ENCODE results near the gene PLPP7.
"Not testable (repeated sequence)": the region's sequence is repeated elsewhere in the genome, so short reads cannot be mapped to it uniquely, and the experiment has no call there.

PLPP7 gene

GRCh38 chr9:131263701-131264100, 25.8 kb upstream of the PLPP7 start:
- peak overlapping the region; percentile 9 to 19 for H3K4me3 ChIP-seq (ENCODE audit: low read depth in 1 of 2, low read length in 1 of 2)
- H3K9me3 ChIP-seq: no peaks in the 10 kb centered on the region
- peaks cover 30% of the 10 kb centered on the region for H3K36me3 ChIP-seq
- H3K27me3 ChIP-seq: no peaks in the 10 kb centered on the region
- peaks cover 66% of the 10 kb centered on the region in 2 experiments for H3K4me1 ChIP-seq (ENCODE audit: control insufficient read depth in 1 of 2, insufficient read depth in 1 of 2, low read depth in 1 of 2, low read length in 1 of 2)
- TF ChIP-seq CTCF (IDR thresholded peaks at IDR 0.05): no peak
- peak overlapping the region; percentile 89 for H3K27ac ChIP-seq

GRCh38 chr9:131264231-131264630, 25.3 kb upstream of the PLPP7 start:
- H3K27me3 ChIP-seq: no peaks in the 10 kb centered on the region

GRCh38 chr9:131266266-131267229, 23.0 kb upstream of the PLPP7 start:
- H3K36me3 ChIP-seq: peaks cover 2% of the 10 kb centered on the region
- TF ChIP-seq CTCF (IDR thresholded peaks at IDR 0.05): no peak
- no peaks in the 10 kb centered on the region for H3K9me3 ChIP-seq
- H3K4me1 ChIP-seq (ENCODE audit: control insufficient read depth in 1 of 2, insufficient read depth in 1 of 2, low read depth in 1 of 2, low read length in 1 of 2): peaks cover 93 to 94% of the 10 kb centered on the region in 2 experiments
- H3K4me3 ChIP-seq (ENCODE audit: low read depth in 1 of 2, low read length in 1 of 2): peak overlapping the region; percentile 0 to 16
- H3K27ac ChIP-seq: peak overlapping the region; percentile 89
- H3K27me3 ChIP-seq: no peaks in the 10 kb centered on the region

More at GRCh38 chr9:131264231-131264630, 25.3 kb upstream of the PLPP7 start:
- H3K4me1 ChIP-seq (ENCODE audit: control insufficient read depth in 1 of 2, insufficient read depth in 1 of 2, low read depth in 1 of 2, low read length in 1 of 2): peaks cover 70 to 71% of the 10 kb centered on the region in 2 experiments
- H3K9me3 ChIP-seq: no peaks in the 10 kb centered on the region
- TF ChIP-seq CTCF (IDR thresholded peaks at IDR 0.05): no peak
- H3K36me3 ChIP-seq: peaks cover 25% of the 10 kb centered on the region
- H3K4me3 ChIP-seq (ENCODE audit: low read depth in 1 of 2, low read length in 1 of 2): peak overlapping the region; percentile 9 to 19
- H3K27ac ChIP-seq: peak overlapping the region; percentile 89

GRCh38 chr9:131270171-131271015, 19.1 kb upstream of the PLPP7 start:
- Histone ChIP-seq H3K4me3 (ENCODE audit: low read depth in 1 of 2, low read length in 1 of 2) (peak overlapping the region; percentile 56 to 58), H3K27ac (peak overlapping the region; percentile 89), H3K36me3 (no peaks in the 10 kb centered on the region), H3K9me3 (no peaks in the 10 kb centered on the region), H3K27me3 (no peaks in the 10 kb centered on the region), H3K4me1 (ENCODE audit: control insufficient read depth in 1 of 2, insufficient read depth in 1 of 2, low read depth in 1 of 2, low read length in 1 of 2) (peaks cover 95 to 100% of the 10 kb centered on the region in 2 experiments)
- peak; percentile 20 for TF ChIP-seq CTCF (IDR thresholded peaks at IDR 0.05)

- not testable (repeated sequence) for H3K27me3 ChIP-seq, H3K36me3 ChIP-seq, H3K9me3 ChIP-seq
- Histone ChIP-seq H3K4me3 (ENCODE audit: low read depth in 1 of 2, low read length in 1 of 2) (peak overlapping the region; percentile 56 to 58), H3K4me1 (ENCODE audit: control insufficient read depth in 1 of 2, insufficient read depth in 1 of 2, low read depth in 1 of 2, low read length in 1 of 2) (peaks cover 89 to 100% of the 10 kb centered on the region in 2 experiments), H3K27ac (peak overlapping the region; percentile 89)
These were observed 18.6 kb upstream of the PLPP7 start for GRCh38 chr9:131271016-131271273.

All from neutrophil (primary cell).